Calu3 (cell line): Measurements from ENCODE around the gene STPG4. TPM values are rescaled to one million over a fixed set of nuclear protein-coding genes. Genes with fewer than 3 reads are reported as not detected.
A peak's percentile ranks its signal among the peaks of the same experiment; 100 is the strongest.
"Not testable (repeated sequence)": the region's sequence is repeated elsewhere in the genome, so short reads cannot be mapped to it uniquely, and the experiment has no call there.

Source experiments
- BruUV-seq: library from RNA; stranded (reverse); fragments of 400-500 nt; replicated peaks from 2 replicates; lab custom pipeline; 2021; lab: Mats Ljungman, UMichigan
- CTCF ChIA-PET: fragments of 300-600 bp; sonication (Branson Sonifier 250); formaldehyde crosslinking; loops from one replicate; lab custom pipeline; 2022; ENCODE audit warnings: antibody characterized with exemption; lab: Charles Lee
- DNase-seq: peaks from one replicate; pipeline ENCODE4 v3.0.0; 2022
- H3K27ac Mint-ChIP-seq: one replicate; pipeline ENCODE4 v1.8.0; 2022; ENCODE audit warnings: mixed read lengths; ENCODE audit not compliant: unreplicated experiment
- H3K27me3 Mint-ChIP-seq: one replicate; pipeline ENCODE4 v1.8.0; 2022; ENCODE audit warnings: mixed read lengths; ENCODE audit not compliant: unreplicated experiment
- H3K36me3 Mint-ChIP-seq: one replicate; pipeline ENCODE4 v1.8.0; 2022; ENCODE audit warnings: mild to moderate bottlenecking, moderate library complexity, mixed read lengths; ENCODE audit not compliant: insufficient read depth, unreplicated experiment
- H3K4me1 Mint-ChIP-seq: one replicate; pipeline ENCODE4 v1.8.0; 2022; ENCODE audit warnings: mild to moderate bottlenecking, low read depth, mixed read lengths; ENCODE audit not compliant: unreplicated experiment
- H3K4me3 Mint-ChIP-seq: one replicate; pipeline ENCODE4 v1.8.0; 2022; ENCODE audit warnings: mild to moderate bottlenecking, low read depth, moderate library complexity, mixed read lengths; ENCODE audit not compliant: unreplicated experiment
- H3K9me3 Mint-ChIP-seq: one replicate; pipeline ENCODE4 v1.8.0; 2022; ENCODE audit warnings: low read depth, mixed read lengths; ENCODE audit not compliant: unreplicated experiment
- intact Hi-C: fragments of 100-400 bp; cut with micrococcal nuclease; formaldehyde crosslinking; loops from one replicate; pipeline ENCODE4 v1.10.0; 2022; ENCODE audit not compliant: unreplicated experiment
- total RNA-seq: library from RNA; stranded (reverse); gene quantifications from 2 replicates; pipeline ENCODE4 v1.2.3, GENCODE V29; 2022
- TF ChIP-seq, protein P1 (sequence below): fragments of 200-600 bp; IDR thresholded peaks from one replicate; pipeline ENCODE4 v1.8.0; 2022; ENCODE audit warnings: antibody characterized with exemption; ENCODE audit not compliant: unreplicated experiment

Gene STPG4
- total RNA-seq, 1 experiment from 2014 or later = 12.7 TPM

GRCh38 chr2:47109007-47109375 is 46.1 kb downstream of the STPG4 start:
- peaks cover 24% of the 10 kb centered on the region for H3K36me3 Mint-ChIP-seq
- intact Hi-C loops = no loop called here
- CTCF ChIA-PET = interaction anchor here (0.7 kb wide), 1 partner anchor 197 kb away, joined by 5 read pairs; no protein-coding TSS in a partner anchor
- no peak for DNase-seq
- peak overlapping the region; percentile 73 for H3K4me3 Mint-ChIP-seq
- H3K27ac Mint-ChIP-seq = peak overlapping the region; percentile 97
- no TSS peak for BruUV-seq
- TF ChIP-seq, protein P1, sequence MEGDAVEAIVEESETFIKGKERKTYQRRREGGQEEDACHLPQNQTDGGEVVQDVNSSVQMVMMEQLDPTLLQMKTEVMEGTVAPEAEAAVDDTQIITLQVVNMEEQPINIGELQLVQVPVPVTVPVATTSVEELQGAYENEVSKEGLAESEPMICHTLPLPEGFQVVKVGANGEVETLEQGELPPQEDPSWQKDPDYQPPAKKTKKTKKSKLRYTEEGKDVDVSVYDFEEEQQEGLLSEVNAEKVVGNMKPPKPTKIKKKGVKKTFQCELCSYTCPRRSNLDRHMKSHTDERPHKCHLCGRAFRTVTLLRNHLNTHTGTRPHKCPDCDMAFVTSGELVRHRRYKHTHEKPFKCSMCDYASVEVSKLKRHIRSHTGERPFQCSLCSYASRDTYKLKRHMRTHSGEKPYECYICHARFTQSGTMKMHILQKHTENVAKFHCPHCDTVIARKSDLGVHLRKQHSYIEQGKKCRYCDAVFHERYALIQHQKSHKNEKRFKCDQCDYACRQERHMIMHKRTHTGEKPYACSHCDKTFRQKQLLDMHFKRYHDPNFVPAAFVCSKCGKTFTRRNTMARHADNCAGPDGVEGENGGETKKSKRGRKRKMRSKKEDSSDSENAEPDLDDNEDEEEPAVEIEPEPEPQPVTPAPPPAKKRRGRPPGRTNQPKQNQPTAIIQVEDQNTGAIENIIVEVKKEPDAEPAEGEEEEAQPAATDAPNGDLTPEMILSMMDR = no peak
- H3K27me3 Mint-ChIP-seq = no peaks in the 10 kb centered on the region
- H3K9me3 Mint-ChIP-seq = peaks cover 3% of the 10 kb centered on the region
- H3K4me1 Mint-ChIP-seq = peaks cover 29% of the 10 kb centered on the region

DNA sequence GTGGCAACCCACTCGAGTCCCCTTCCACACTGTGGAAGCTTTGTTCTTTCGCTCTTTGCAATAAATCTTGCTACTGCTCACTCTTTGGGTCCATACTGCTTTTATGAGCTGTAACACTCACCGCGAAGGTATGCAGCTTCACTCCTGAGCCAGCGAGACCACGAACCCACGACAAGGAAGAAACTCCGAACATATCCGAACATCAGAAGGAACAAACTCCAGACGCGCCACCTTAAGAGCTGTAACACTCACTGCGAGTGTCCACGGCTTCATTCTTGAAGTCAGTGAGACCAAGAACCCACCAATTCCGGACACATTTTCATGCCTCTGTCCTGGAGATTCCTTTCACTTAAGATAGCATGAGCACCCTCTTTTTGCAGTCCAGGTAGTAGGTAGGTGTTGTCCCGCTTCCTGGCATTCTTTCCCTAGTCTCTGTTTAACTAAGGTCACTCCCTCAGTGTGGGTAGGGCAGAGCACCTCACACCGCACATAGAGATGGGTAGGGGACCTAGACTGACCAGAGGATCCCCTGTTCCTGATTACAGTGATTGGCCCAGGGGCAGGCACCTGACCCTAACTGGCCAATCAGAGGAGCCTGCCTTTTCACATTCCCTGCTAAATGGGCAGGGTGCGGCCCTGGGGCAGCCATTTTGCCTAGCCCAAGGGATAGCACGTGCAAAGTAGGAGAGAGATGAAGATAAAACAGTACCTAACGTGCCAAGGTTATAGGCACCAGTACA is 46.7 kb downstream of the STPG4 start:
- intact Hi-C loops, H3K9me3 Mint-ChIP-seq, H3K27me3 Mint-ChIP-seq: not testable (repeated sequence)
- peaks cover 29% of the 10 kb centered on the region for H3K4me1 Mint-ChIP-seq
- H3K27ac Mint-ChIP-seq = peak overlapping the region; percentile 97
- DNase-seq = peak; percentile 84
- H3K4me3 Mint-ChIP-seq = peak overlapping the region; percentile 73
- CTCF ChIA-PET = interaction anchor here (1.0 kb wide), 1 partner anchor 32 kb away, joined by 4 read pairs; no protein-coding TSS in a partner anchor
- H3K36me3 Mint-ChIP-seq = peaks cover 24% of the 10 kb centered on the region
- TSS peak; percentile 92 for BruUV-seq

DNA sequence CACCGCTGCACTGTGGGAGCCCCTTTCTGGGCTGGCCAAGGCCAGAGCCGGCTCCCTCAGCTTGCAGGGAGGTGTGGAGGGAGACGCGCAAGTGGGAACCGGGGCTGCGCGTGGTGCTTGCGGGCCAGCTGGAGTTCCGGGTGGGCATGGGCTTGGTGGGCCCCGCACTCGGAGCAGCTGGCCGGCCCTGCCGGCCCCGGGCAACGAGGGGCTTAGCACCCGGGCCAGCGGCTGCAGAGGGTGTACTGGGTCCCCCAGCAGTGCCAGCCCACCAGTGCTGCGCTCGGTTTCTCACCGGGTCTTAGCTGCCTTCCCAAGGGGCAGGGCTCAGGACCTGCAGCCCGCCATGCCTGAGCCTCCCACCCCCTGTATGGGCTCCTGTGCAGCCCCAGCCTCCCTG is 47.9 kb downstream of the STPG4 start:
- Mint-ChIP-seq H3K4me1 (peaks cover 29% of the 10 kb centered on the region), H3K27ac (peak overlapping the region; percentile 55), H3K4me3 (peak overlapping the region; percentile 47), H3K36me3 (peaks cover 28% of the 10 kb centered on the region)
- H3K9me3 Mint-ChIP-seq, DNase-seq, BruUV-seq, CTCF ChIA-PET, intact Hi-C loops, H3K27me3 Mint-ChIP-seq: not testable (repeated sequence)

GRCh38 chr2:47106231-47106630 is 48.9 kb downstream of the STPG4 start:
- peaks cover 29% of the 10 kb centered on the region for H3K4me1 Mint-ChIP-seq
- peak overlapping the region; percentile 47 for H3K4me3 Mint-ChIP-seq
- H3K27me3 Mint-ChIP-seq, BruUV-seq, intact Hi-C loops, H3K9me3 Mint-ChIP-seq, DNase-seq: not testable (repeated sequence)
- H3K27ac Mint-ChIP-seq = peak overlapping the region; percentile 55
- CTCF ChIA-PET = interaction anchor here (0.6 kb wide), 1 partner anchor 88 kb away, joined by 3 read pairs; no protein-coding TSS in a partner anchor
- peaks cover 34% of the 10 kb centered on the region for H3K36me3 Mint-ChIP-seq

- H3K27ac Mint-ChIP-seq, H3K9me3 Mint-ChIP-seq, H3K36me3 Mint-ChIP-seq, DNase-seq, H3K27me3 Mint-ChIP-seq, H3K4me3 Mint-ChIP-seq, intact Hi-C loops, BruUV-seq: not testable (repeated sequence)
- peaks cover 17% of the 10 kb centered on the region for H3K4me1 Mint-ChIP-seq
- CTCF ChIA-PET = interaction anchor here (0.7 kb wide), 1 partner anchor 524 kb away, joined by 3 read pairs; no protein-coding TSS in a partner anchor
These were observed 55.4 kb downstream of the STPG4 start for GRCh38 chr2:47099712-47100111.

DNA sequence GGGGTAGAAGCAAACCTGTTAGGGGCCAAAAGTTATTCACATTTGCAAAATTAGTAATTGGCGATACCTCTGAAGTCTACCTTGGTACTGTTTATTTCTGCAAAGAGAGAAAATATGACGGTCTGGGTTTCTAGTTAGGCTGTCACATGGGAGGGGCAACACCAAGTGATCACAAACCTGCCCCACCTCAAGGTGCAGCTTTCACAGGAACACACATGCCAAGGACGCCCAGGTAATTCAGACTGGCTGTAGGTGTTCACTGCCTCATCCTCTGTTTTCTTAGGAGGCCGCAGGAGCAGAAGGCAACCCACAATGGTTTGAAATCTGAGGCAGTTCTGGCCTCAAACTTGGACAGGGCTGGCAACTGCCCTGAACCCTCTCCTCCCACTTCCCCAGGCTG is 56.2 kb downstream of the STPG4 start:
- H3K4me1 Mint-ChIP-seq = peaks cover 17% of the 10 kb centered on the region
- TF ChIP-seq, protein P1 = no peak
- intact Hi-C loops = no loop called here
- no peak overlapping the region for H3K4me3 Mint-ChIP-seq
- no peaks in the 10 kb centered on the region for H3K9me3 Mint-ChIP-seq
- H3K27ac Mint-ChIP-seq = no peak overlapping the region
- CTCF ChIA-PET = no interaction called here
- no peak for DNase-seq
- H3K27me3 Mint-ChIP-seq = no peaks in the 10 kb centered on the region
- H3K36me3 Mint-ChIP-seq = peaks cover 10% of the 10 kb centered on the region
- no TSS peak for BruUV-seq
